ENCODE results near the gene CCT8. TPM values are rescaled to one million over a fixed set of nuclear protein-coding genes. Genes with fewer than 3 reads are reported as not detected.

CCT8 gene
- total RNA-seq, 5 donors from 2014 or later (not counting 1 experiment from before 2014, with no cell fraction given): 103 to 131 (median 115) TPM

- no peak overlapping the region for H3K27ac ChIP-seq (ENCODE audit: low read length)
- Mint-ChIP-seq H3K27me3 (no peaks in the 10 kb centered on the region), H3K4me1 (no peaks in the 10 kb centered on the region), H3K4me3 (no peak overlapping the region), H3K9me3 (no peaks in the 10 kb centered on the region), H3K36me3 (peaks cover 26% of the 10 kb centered on the region), H3K27ac (no peak overlapping the region)
- no peak for ATAC-seq (replicated peaks in 1 of 4)
- no CpG with 5 or more reads among the region's 3 CpGs for WGBS (ENCODE audit: insufficient coverage)
- H3K27me3 ChIP-seq (replicated peaks in 1 of 2; ENCODE audit: control insufficient read depth in 2 of 2, extremely low read depth in 1 of 2, insufficient read depth in 2 of 2, low read length in 1 of 2): no peaks in the 10 kb centered on the region
- no peak for DNase-seq
- no peak overlapping the region for H3K4me3 ChIP-seq (ENCODE audit: control insufficient read depth in 1 of 2, extremely low read depth in 1 of 2, low read length in 1 of 2)
- ChIA-PET CTCF (interaction anchor here in 1 of 2 donors (0.7 to 1.1 kb wide), 2 partner anchors 15 to 243 kb away, joined by 3 read pairs; no protein-coding TSS in a partner anchor), POLR2A (interaction anchor here in 1 of 2 donors (0.8 kb wide), 1 partner anchor 241 kb away, joined by 4 read pairs; no protein-coding TSS in a partner anchor)
- H3K9me3 ChIP-seq: no peaks in the 10 kb centered on the region
- no peaks in the 10 kb centered on the region for H3K4me1 ChIP-seq (ENCODE audit: control insufficient read depth in 1 of 2, extremely low read depth in 1 of 2, insufficient read depth in 2 of 2, low read length in 2 of 2)
- peaks cover 0 to 4% of the 10 kb centered on the region in 2 donors for H3K36me3 ChIP-seq (ENCODE audit: control insufficient read depth in 2 of 2, extremely low read depth in 1 of 2, insufficient read depth in 1 of 2, low read length in 1 of 2)
Observed at GRCh38 chr21:29105218-29105617, 31.8 kb upstream of the CCT8 start.

- no peaks in the 10 kb centered on the region for H3K4me1 ChIP-seq (ENCODE audit: control insufficient read depth in 1 of 2, extremely low read depth in 1 of 2, insufficient read depth in 2 of 2, low read length in 2 of 2)
- no peak overlapping the region for H3K4me3 Mint-ChIP-seq
- ChIA-PET POLR2A (no interaction called here), CTCF (no interaction called here)
- H3K36me3 Mint-ChIP-seq: peaks cover 25% of the 10 kb centered on the region
- no peaks in the 10 kb centered on the region for H3K9me3 Mint-ChIP-seq
- H3K27me3 Mint-ChIP-seq: no peaks in the 10 kb centered on the region
- ATAC-seq (replicated peaks in 1 of 4) (no peak), DNase-seq (no peak)
- no peak overlapping the region for H3K27ac Mint-ChIP-seq
- peaks cover 0 to 6% of the 10 kb centered on the region in 2 donors for H3K36me3 ChIP-seq (ENCODE audit: control insufficient read depth in 2 of 2, extremely low read depth in 1 of 2, insufficient read depth in 1 of 2, low read length in 1 of 2)
- 86% methylated on average over 4 of the region's 7 CpGs for WGBS (ENCODE audit: insufficient coverage)
- no peaks in the 10 kb centered on the region for H3K9me3 ChIP-seq
- H3K4me1 Mint-ChIP-seq: no peaks in the 10 kb centered on the region
- no peak overlapping the region for H3K27ac ChIP-seq (ENCODE audit: low read length)
- no peaks in the 10 kb centered on the region for H3K27me3 ChIP-seq (replicated peaks in 1 of 2; ENCODE audit: control insufficient read depth in 2 of 2, extremely low read depth in 1 of 2, insufficient read depth in 2 of 2, low read length in 1 of 2)
- no peak overlapping the region for H3K4me3 ChIP-seq (ENCODE audit: control insufficient read depth in 1 of 2, extremely low read depth in 1 of 2, low read length in 1 of 2)
Observed at GRCh38 chr21:29104239-29104708, 30.8 kb upstream of the CCT8 start.

- POLR2A ChIA-PET: interaction anchor here in 1 of 2 donors (0.6 kb wide), 1 partner anchor 21 kb away, joined by 9 read pairs; no protein-coding TSS in a partner anchor
- no peak overlapping the region for H3K27ac Mint-ChIP-seq
Observed at GRCh38 chr21:29102791-29103257, 29.4 kb upstream of the CCT8 start.

GRCh38 chr21:29098156-29098555 is 24.7 kb upstream of the CCT8 start:
- Histone ChIP-seq H3K4me3 (ENCODE audit: control insufficient read depth in 1 of 2, extremely low read depth in 1 of 2, low read length in 1 of 2) (no peak overlapping the region), H3K36me3 (ENCODE audit: control insufficient read depth in 2 of 2, extremely low read depth in 1 of 2, insufficient read depth in 1 of 2, low read length in 1 of 2) (peaks cover 0 to 9% of the 10 kb centered on the region in 2 donors), H3K9me3 (no peaks in the 10 kb centered on the region), H3K27ac (ENCODE audit: low read length) (no peak overlapping the region), H3K4me1 (ENCODE audit: control insufficient read depth in 1 of 2, extremely low read depth in 1 of 2, insufficient read depth in 2 of 2, low read length in 2 of 2) (no peaks in the 10 kb centered on the region), H3K27me3 (replicated peaks in 1 of 2; ENCODE audit: control insufficient read depth in 2 of 2, extremely low read depth in 1 of 2, insufficient read depth in 2 of 2, low read length in 1 of 2) (no peaks in the 10 kb centered on the region)
- POLR2A ChIA-PET: interaction anchor here in 1 of 2 donors (0.6 kb wide), 1 partner anchor 58 kb away, joined by 3 read pairs; no protein-coding TSS in a partner anchor
- DNase-seq (no peak), ATAC-seq (replicated peaks in 1 of 4) (no peak)
- no peaks in the 10 kb centered on the region for H3K27me3 Mint-ChIP-seq
- peaks cover 30% of the 10 kb centered on the region for H3K36me3 Mint-ChIP-seq
- no peaks in the 10 kb centered on the region for H3K4me1 Mint-ChIP-seq
- no peaks in the 10 kb centered on the region for H3K9me3 Mint-ChIP-seq
- H3K4me3 Mint-ChIP-seq: no peak overlapping the region
- WGBS (ENCODE audit: insufficient coverage): no CpG with 5 or more reads among the region's 2 CpGs
- CTCF ChIA-PET: no interaction called here
- H3K27ac Mint-ChIP-seq: no peak overlapping the region

More at GRCh38 chr21:29102791-29103257, 29.4 kb upstream of the CCT8 start:
- Histone ChIP-seq H3K9me3 (no peaks in the 10 kb centered on the region), H3K36me3 (ENCODE audit: control insufficient read depth in 2 of 2, extremely low read depth in 1 of 2, insufficient read depth in 1 of 2, low read length in 1 of 2) (peaks cover 0 to 6% of the 10 kb centered on the region in 2 donors), H3K4me3 (ENCODE audit: control insufficient read depth in 1 of 2, extremely low read depth in 1 of 2, low read length in 1 of 2) (no peak overlapping the region), H3K27ac (ENCODE audit: low read length) (no peak overlapping the region), H3K27me3 (replicated peaks in 1 of 2; ENCODE audit: control insufficient read depth in 2 of 2, extremely low read depth in 1 of 2, insufficient read depth in 2 of 2, low read length in 1 of 2) (no peaks in the 10 kb centered on the region), H3K4me1 (ENCODE audit: control insufficient read depth in 1 of 2, extremely low read depth in 1 of 2, insufficient read depth in 2 of 2, low read length in 2 of 2) (no peaks in the 10 kb centered on the region)
- H3K4me3 Mint-ChIP-seq: no peak overlapping the region
- H3K36me3 Mint-ChIP-seq: peaks cover 22% of the 10 kb centered on the region
- no peak for ATAC-seq (replicated peaks in 1 of 4)
- DNase-seq: no peak
- WGBS (ENCODE audit: insufficient coverage): no CpG with 5 or more reads among the region's 2 CpGs
- H3K9me3 Mint-ChIP-seq: no peaks in the 10 kb centered on the region
- no peaks in the 10 kb centered on the region for H3K4me1 Mint-ChIP-seq
- H3K27me3 Mint-ChIP-seq: no peaks in the 10 kb centered on the region
- CTCF ChIA-PET: no interaction called here

- POLR2A ChIA-PET: interaction anchor here in 1 of 2 donors (0.7 kb wide), 1 partner anchor 248 kb away, joined by 3 read pairs; no protein-coding TSS in a partner anchor
Observed at GRCh38 chr21:29096218-29097015, 23.0 kb upstream of the CCT8 start.

GRCh38 chr21:29092102-29092959 is 18.9 kb upstream of the CCT8 start:
- DNase-seq: no peak
- CTCF ChIA-PET: interaction anchor here (0.6 to 1.7 kb wide), 9 partner anchors 20 to 385 kb away, joined by 3 to 6 read pairs (median 3); no protein-coding TSS in a partner anchor

More at GRCh38 chr21:29096218-29097015, 23.0 kb upstream of the CCT8 start:
- peaks cover 0 to 2% (median 0%) of the 10 kb centered on the region in 3 donors for H3K4me1 Mint-ChIP-seq
- CTCF ChIA-PET: interaction anchor here in 1 of 2 donors (1.7 kb wide), 1 partner anchor 265 kb away, joined by 4 read pairs; no protein-coding TSS in a partner anchor
- ATAC-seq (replicated peaks in 1 of 4) (no peak), DNase-seq (no peak)
- H3K27me3 Mint-ChIP-seq: no peaks in the 10 kb centered on the region
- no peaks in the 10 kb centered on the region for H3K9me3 Mint-ChIP-seq
- H3K4me3 Mint-ChIP-seq: no peak overlapping the region
- no peak overlapping the region for H3K27ac ChIP-seq (ENCODE audit: low read length)
- no peaks in the 10 kb centered on the region for H3K4me1 ChIP-seq (ENCODE audit: control insufficient read depth in 1 of 2, extremely low read depth in 1 of 2, insufficient read depth in 2 of 2, low read length in 2 of 2)
- H3K4me3 ChIP-seq (ENCODE audit: control insufficient read depth in 1 of 2, extremely low read depth in 1 of 2, low read length in 1 of 2): no peak overlapping the region
- no peak overlapping the region for H3K27ac Mint-ChIP-seq
- H3K27me3 ChIP-seq (replicated peaks in 1 of 2; ENCODE audit: control insufficient read depth in 2 of 2, extremely low read depth in 1 of 2, insufficient read depth in 2 of 2, low read length in 1 of 2): no peaks in the 10 kb centered on the region
- peaks cover 0 to 11% of the 10 kb centered on the region in 2 donors for H3K36me3 ChIP-seq (ENCODE audit: control insufficient read depth in 2 of 2, extremely low read depth in 1 of 2, insufficient read depth in 1 of 2, low read length in 1 of 2)
- H3K36me3 Mint-ChIP-seq: peaks cover 31% of the 10 kb centered on the region
- WGBS (ENCODE audit: insufficient coverage): 90% methylated on average over 3 of the region's 8 CpGs
- no peaks in the 10 kb centered on the region for H3K9me3 ChIP-seq

More at GRCh38 chr21:29092102-29092959, 18.9 kb upstream of the CCT8 start:
- Histone ChIP-seq H3K27me3 (replicated peaks in 1 of 2; ENCODE audit: control insufficient read depth in 2 of 2, extremely low read depth in 1 of 2, insufficient read depth in 2 of 2, low read length in 1 of 2) (no peaks in the 10 kb centered on the region), H3K4me3 (ENCODE audit: control insufficient read depth in 1 of 2, extremely low read depth in 1 of 2, low read length in 1 of 2) (no peak overlapping the region), H3K4me1 (ENCODE audit: control insufficient read depth in 1 of 2, extremely low read depth in 1 of 2, insufficient read depth in 2 of 2, low read length in 2 of 2) (no peaks in the 10 kb centered on the region), H3K9me3 (no peaks in the 10 kb centered on the region), H3K27ac (ENCODE audit: low read length) (no peak overlapping the region), H3K36me3 (ENCODE audit: control insufficient read depth in 2 of 2, extremely low read depth in 1 of 2, insufficient read depth in 1 of 2, low read length in 1 of 2) (peaks cover 0 to 5% of the 10 kb centered on the region in 2 donors)
- Mint-ChIP-seq H3K4me1 (peaks cover 0 to 3% (median 0%) of the 10 kb centered on the region in 3 donors), H3K4me3 (no peak overlapping the region), H3K9me3 (no peaks in the 10 kb centered on the region), H3K27me3 (no peaks in the 10 kb centered on the region), H3K27ac (no peak overlapping the region), H3K36me3 (peaks cover 23% of the 10 kb centered on the region)
- POLR2A ChIA-PET: no interaction called here
- no peak for ATAC-seq (replicated peaks in 1 of 4)
- WGBS (ENCODE audit: insufficient coverage): 65% methylated on average over 6 of the region's 9 CpGs

All from T-cell (primary cell).